NCI-H345 treated with DMSO at 0.1 percent for 48 hours (cell line): ENCODE measurements around the gene GATA1.

Source experiments
- DNase-seq: peaks from one replicate; lab custom pipeline; 2025; ENCODE audit not compliant: unreplicated experiment; lab: John Stamatoyannopoulos, UW

The GATA1 gene

GRCh38 chrX:48784726-48785125 lies 1.7 kb upstream of the GATA1 start:
- DNase-seq = no peak

GRCh38 chrX:48785186-48785539 lies 1.2 kb upstream of the GATA1 start:
- DNase-seq = no peak

- no peak for DNase-seq
These were observed 713 bp upstream of the GATA1 start for GRCh38 chrX:48785540-48786214.

GRCh38 chrX:48786825-48787504 lies 575 bp downstream of the GATA1 start:
- no peak for DNase-seq

GRCh38 chrX:48787505-48788443 lies 1.4 kb downstream of the GATA1 start:
- no peak for DNase-seq

DNA sequence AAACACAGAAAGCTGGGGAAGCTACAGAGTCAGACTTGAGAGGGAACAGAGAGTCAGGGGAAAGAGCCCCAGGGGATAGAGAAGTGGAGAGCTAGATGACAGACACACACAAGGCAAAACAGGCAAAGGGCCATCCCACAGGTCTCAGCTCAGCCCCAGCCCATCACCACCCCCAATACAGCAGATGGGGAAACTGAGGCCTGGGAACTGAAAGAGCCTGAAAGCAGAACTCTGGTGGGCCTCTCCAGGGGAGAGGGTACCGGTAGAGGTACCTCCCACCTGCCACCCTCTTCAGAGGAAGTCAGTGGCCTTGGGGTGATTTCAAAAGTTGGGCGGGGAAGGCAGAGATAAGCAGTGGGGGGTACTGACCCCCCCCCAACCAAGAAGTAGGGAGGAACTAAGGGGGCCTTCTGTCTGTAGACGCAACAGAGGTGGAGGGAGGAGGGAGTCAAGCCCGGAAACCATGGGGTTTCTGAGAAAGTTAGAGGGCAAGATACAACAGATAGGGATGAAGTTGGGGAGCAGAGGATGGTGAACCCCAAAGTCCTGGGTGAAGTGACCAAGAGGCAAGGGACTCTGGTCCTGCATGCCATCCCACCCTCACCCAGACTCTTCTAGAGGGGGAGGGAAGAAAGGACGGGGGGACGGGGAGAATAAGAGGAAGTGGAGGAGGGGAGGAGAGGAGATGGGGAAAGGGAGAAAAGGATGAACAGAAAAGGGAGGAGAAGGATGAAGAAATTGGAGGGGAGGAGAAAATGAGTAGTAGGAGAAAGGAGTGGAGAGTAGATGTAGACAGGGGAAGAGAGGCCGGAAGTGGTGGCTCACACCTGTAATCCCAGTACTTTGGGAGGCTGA lies 3.2 kb downstream of the GATA1 start:
- no peak for DNase-seq

DNA sequence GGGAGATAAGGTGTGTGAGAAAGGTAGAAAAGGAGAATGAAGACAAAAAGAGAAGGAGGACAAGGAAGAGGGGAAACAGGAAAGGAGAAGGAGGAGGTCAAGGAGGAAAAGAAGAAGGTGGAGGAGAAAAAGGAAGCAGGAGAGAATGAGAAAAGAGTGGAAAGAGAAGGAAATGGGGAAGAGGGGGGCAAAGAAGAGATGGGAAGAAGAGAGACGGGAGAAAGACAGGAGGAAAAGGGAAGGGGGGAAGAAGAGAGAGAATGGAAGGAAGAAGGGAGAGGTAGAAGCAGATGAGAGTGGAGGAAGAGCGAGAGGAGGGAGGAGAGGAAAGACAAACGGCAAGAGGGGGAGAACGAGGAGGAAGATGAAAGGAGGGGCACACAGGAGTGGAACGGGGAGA lies 4.1 kb downstream of the GATA1 start:
- DNase-seq = no peak

GRCh38 chrX:48791063-48791820 lies 4.9 kb downstream of the GATA1 start:
- no peak for DNase-seq

DNA sequence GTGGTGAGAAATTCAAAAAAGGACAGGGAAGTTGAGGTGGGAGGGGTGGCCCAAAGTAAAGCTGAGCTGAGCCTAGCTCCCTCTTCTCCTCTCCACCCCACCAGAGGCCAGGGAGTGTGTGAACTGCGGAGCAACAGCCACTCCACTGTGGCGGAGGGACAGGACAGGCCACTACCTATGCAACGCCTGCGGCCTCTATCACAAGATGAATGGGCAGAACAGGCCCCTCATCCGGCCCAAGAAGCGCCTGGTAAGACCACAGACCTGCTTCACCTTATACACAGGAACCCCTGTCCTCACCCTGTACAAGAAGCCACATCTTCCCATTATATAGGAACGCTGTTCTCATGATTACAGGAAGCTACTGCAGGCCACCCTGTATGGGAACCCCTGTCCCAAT lies 5.8 kb downstream of the GATA1 start:
- DNase-seq = no peak

GRCh38 chrX:48793935-48794334 lies 7.5 kb downstream of the GATA1 start:
- DNase-seq = no peak

DNA sequence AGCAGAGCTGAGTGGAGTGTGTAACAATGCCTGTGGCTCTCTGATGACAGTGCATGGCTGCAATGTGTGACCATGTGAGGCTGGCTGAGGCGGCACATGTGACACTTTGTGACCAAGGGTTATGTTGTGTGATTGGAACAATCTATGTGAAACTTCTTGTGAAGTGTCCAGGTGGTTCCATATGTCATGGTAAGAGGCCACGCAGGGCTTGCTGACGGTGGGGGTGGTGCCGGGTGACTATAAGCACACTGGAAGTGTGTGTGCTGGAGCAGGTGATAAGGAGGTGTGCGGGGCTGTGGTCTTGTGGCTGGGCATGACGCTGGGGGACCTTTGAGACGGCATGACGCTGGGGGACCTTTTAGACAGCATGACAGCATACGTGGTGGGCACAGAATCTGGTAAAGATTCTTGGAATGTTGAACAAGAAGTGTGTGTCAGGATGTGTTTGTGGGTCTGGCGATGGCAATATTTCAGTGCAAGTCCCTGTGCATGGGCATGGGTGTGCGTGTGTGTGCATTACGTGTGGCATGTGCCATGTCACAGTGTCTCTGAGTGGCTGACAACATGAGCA lies 8.0 kb downstream of the GATA1 start:
- no peak for DNase-seq

- no peak for DNase-seq
These were observed 8.6 kb downstream of the GATA1 start for GRCh38 chrX:48794911-48795515.

DNA sequence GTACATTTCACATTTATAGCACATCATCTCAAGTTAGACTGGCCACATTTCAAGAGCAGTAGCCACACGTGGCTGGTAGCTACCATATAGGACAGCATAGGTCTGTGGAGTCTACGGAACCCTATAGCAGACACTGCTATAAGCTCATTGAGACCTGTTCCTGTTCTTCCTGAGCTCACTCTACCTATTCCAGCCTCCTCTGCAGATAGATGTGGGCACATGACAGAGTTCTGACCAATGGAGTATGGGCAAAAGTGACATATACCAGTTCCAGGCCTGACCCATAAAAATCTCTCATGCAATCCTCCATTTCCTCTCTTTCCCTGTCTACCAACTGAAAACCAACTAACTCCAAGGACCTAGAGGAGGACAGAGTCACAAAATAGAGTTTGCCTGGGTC lies 11.9 kb downstream of the GATA1 start:
- DNase-seq = no peak

DNA sequence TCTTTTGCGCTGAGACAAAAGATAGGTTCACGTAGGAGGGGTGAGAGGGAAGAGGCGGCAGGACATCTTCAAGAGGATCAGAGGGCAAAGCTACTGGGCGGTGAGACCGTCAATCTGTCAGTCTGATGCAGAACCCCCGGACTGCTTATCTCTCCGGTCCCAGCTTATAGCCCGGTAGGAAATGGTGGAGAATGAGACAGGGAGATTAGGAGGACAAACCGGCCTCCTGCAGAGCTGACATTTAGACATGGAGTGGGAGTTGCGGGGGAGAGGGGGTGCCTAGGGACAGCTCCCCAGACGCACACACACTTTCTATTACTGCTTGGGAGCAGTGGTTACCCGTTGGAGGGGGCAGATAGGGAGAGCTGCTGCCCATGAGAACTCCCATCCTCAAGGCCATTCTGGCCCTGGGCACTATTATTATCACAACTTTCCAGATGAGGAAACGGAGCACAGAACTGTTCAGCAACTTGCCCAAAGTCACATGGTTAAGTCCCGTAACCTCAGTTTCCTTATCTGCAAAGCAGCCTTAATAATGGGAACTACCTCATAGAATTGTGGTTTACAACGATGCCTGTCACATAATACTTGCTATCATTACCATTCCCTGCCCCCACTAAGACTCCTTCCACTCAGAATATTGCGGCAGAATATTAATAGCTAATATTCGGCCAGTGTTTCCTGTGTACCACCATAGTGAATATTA lies 14.3 kb downstream of the GATA1 start:
- DNase-seq = no peak

GRCh38 chrX:48801280-48802088 lies 15.1 kb downstream of the GATA1 start, which contains the start of gene HDAC6:
TSS of gene HDAC6 (plus strand) at chrX:48802067. CDS start at chrX:48802693, 626 bp downstream.
- DNase-seq = peak; percentile 94

- peak; percentile 57 for DNase-seq
These were observed 15.9 kb downstream of the GATA1 start for GRCh38 chrX:48802089-48802904.

DNA sequence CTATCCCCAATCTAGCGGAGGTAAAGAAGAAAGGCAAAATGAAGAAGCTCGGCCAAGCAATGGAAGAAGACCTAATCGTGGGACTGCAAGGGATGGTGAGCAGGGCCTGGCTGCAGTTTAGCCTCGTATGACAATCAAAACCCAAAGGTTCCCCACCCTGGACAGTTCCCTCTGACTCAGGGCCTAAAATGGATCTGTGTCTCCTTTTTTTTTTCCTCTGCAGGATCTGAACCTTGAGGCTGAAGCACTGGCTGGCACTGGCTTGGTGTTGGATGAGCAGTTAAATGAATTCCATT lies 16.5 kb downstream of the GATA1 start:
- no peak for DNase-seq
